GM18870 (cell line): ENCODE measurements around the gene JSRP1.
A peak's percentile ranks its signal among the peaks of the same experiment; 100 is the strongest.

Experiments
- ATAC-seq: cut with Tn5 transposase; IDR thresholded peaks from one replicate; pipeline ENCODE4 v1.9.1; 2021; ENCODE audit warnings: moderate library complexity; ENCODE audit not compliant: unreplicated experiment

JSRP1 gene

DNA sequence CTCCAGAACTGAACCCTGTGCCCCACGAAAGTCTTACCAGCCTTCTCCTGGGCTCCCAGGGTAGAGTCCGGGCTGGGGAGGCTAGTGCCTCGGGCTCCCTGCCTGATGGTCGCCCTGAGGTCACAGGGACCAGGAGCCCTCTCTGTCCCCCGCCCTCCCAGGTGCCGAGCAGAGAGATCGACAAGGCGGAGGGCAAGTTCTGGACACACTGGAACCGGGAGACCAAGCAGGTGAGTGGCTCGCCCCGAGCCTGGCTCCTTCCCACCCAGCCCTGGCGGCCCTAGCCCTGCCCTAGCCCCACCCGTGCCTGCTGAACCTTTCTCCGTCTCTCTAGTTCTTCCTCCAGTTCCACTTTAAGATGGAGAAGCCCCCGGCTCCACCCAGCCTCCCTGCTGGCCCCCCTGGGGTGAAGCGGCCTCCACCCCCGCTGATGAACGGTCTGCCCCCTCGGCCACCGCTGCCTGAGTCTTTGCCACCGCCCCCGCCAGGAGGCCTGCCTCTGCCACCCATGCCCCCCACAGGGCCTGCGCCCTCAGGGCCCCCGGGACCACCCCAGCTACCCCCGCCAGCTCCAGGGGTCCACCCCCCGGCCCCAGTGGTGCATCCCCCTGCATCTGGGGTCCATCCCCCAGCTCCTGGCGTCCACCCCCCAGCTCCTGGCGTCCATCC is 8.7 kb downstream of the JSRP1 start:
- ATAC-seq = no peak

DNA sequence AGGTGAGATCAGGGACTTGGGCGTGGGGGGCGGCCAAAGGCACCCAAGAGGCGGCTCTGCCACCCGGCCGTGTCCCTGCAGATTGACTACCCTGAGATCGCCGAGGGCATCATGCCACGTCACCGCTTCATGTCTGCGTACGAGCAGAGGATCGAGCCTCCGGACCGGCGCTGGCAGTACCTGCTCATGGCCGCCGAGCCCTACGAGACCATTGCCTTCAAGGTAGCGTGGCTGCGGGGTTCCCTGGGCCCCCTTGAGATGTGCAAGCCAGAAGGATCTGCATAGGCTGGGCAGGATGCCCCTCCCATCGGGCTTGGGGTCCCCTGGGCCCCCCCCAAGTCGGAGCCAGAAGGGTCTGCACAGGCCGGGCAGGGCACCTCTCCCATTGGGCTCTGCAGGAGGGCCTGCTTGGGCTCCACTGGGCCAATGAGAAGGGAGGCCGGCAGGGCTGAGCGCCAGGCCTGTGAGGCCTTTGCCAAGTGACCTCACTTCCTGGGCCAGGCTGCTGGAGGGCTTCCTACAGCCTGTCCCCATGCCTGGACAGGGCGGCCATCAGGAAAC is 9.3 kb downstream of the JSRP1 start:
- ATAC-seq = no peak

DNA sequence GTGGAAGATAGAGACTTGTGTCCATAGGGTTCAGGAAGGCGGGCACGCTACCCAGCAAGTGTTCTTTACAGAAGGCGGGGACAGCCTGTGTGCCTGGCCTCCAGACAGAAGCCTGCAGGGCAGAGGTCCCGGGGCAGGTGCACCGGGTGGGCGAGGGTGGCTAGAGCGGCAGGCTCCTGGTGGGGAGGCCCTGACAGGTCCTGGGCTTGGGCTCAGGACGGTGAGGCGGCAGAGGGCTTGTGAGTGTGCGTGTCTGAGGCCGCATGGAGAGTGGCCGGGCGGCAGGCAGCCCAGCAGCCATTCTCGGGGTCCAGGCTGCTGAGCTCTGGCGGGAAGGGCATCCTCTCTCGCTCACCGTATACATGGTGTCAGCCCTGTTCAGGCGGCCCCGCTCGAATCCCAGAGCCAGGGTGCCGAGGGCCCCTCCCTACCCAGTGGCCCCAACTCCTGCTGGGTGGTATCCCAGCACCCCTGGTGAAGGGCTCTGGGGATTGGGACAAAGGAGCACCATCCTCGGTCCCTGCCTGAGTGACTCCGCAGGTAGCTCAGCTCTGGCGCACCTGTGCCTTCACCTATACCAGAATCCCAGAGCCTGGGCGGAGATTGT is 10.1 kb downstream of the JSRP1 start:
- no peak for ATAC-seq

DNA sequence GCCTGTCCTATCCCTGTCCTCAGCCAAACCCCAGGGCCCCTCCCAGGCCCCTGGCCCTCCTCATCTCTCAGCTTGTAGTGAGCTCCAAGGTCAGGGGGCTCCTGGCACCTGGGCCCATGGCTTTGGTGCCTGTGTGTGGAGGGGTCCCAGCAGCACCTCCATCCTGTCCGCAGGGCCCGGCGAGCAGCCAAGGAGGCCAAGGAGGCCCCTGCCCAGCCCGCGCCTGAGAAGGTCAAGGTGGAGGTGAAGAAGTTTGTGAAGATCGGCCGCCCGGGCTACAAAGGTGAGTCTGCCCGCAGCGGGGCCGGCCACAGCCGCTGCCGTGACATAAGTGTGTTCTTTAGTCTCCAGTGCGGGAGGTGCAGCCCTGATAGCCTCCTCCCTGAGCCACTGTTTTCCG is 10.9 kb downstream of the JSRP1 start:
- ATAC-seq = no peak

DNA sequence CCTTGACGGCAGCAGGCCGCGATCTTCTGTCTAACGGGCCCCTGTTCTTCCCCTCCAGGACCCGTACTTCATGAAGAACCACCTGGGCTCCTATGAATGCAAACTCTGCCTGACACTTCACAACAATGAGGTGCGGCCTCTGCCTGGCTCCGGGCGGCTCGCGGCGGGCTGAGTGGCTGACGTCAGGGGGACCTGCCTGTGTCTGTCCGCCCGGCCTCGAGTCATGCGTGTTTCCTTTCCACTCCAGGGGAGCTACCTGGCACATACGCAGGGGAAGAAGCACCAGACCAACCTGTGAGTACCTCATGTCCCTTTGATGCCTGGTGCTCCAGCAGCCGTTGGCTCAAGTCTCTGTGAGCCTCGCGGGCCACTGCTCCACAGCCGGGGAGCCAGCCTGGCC is 11.7 kb downstream of the JSRP1 start:
- no peak for ATAC-seq

DNA sequence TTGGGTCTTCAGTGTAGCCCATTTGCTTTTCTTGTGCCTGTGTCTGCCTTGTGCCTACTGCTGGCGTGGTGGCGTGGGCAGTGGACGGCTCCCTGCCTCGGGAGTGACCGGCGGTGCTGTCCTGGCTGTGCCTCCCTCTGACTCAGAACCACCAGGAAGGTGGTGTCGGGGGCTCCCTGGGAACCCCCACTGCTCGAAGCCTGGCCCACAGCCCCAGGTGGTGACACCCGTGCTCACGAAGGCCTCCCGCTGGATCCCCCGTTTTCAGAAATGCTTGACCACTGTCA is 12.1 kb downstream of the JSRP1 start:
- ATAC-seq = no peak

DNA sequence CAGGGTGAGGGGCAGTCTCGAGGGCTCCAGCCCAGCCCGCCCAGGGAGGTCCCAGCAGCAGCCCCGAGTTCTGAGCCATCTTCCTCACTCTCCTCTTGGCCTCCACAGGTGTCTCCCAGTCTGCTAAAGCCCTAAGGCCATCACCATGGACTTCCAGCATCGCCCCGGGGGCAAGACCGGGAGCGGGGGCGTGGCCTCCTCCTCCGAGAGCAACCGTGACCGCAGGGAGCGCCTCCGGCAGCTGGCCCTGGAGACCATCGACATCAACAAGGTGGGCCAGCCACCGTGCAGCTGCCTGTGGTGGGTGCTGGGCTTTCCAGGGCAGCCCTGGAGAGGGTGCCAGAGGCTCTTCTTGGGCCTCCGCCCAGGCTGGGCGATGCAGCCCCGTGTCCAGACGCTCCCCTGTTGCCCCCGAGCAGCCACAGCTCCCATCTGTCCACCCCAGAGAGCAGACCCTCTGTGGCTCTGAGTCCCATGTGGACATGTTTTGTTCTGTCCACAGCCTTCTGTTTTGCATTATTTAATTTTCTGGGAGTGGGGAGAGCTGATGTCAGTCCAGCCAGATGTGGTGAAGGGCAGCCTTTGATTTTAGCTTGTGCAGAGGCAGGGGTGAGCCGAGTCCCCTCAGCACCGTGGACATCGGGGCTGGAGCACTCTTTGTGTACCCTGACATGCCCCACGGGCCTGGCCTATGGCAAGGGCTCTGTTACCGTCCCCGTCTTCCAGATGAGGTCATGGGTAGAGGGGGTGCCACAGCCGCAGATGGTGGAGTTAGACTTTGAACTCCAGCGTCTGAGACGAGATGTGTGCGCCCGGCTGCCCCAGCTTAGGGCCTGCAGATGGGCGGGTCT is 12.7 kb downstream of the JSRP1 start:
- ATAC-seq = no peak

DNA sequence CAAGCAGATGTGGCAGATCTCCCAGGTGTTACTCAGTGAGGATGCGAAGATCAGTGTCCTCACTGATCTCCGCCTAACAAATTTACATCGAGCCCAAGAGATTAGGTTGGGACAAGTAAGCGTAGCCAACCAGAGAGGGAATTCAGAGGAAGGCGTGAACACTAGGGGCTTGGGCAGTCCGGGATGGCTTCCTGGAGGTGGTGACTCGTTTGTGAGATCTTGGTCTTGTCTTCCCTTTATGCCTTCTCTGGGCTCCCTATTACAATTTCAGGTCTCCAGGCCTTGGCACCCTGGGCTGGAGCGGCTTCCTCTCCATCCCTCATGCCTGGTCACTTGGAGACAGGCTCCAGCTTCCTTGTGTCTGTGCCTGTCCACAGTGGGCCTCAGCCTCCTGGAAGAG is 13.4 kb downstream of the JSRP1 start:
- ATAC-seq = no peak

DNA sequence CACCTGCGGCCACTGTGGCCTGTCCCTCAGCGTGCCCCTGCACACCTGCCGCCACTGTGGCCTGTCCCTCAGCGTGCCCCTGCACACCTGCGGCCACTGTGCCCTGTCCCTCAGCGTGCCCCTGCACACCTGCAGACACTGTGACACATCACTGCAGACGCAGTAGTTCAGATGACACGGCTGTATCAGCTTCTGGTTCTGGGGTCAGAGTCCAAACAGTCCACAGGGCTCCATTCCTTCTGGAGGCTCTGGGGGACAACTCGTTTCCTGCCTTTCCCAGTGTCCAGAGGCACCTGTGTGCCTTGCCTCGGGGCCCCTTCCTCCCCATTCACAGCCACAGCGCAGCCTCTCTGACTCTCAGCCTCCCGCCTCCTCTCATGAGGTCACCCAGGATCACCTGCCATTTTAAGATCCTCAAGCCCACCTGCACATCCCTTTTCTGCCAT is 14.1 kb downstream of the JSRP1 start:
- no peak for ATAC-seq

DNA sequence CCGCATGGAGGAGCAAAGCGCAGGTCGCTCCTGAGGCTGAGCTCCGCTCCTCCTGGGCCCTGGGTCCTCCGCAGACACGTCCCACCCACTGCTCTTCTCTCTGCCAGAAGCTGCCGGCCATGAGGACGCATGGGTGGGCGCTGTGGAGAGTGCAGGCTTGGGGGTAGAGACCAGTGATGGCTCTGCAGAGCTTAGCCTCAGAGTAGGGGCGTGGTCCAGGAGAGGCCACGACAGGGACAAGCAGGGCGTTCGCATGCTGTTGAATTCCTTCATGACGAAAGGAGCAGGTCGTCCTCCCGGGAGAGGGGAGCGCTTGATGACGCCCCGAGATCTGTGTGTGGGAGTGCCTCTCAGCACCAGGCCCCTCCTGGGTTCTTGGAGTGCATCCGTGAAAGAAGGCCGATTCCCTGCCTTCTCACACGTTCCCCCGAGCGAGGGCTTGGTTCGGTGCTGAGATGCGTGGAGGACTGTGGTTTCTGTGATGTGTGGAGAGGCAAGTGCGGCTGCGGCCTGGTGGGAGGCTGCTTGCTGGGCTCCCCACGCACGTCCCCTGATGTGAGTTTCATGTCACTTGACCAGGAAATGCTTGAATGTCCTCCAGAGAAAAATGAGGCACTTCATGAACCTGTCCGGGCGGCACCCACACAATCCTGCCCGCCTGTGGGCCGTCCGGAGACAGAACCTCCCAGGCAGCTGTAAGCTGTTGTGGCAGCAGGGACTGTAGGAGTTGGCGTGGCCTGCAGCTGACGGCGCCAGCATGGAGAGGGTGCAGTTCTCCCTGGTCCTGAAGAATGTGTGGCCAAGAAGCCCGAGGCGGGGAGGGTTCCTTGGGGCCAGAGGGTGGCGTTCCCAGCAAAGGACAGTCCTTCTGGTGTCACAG is 15.1 kb downstream of the JSRP1 start:
- ATAC-seq = no peak

DNA sequence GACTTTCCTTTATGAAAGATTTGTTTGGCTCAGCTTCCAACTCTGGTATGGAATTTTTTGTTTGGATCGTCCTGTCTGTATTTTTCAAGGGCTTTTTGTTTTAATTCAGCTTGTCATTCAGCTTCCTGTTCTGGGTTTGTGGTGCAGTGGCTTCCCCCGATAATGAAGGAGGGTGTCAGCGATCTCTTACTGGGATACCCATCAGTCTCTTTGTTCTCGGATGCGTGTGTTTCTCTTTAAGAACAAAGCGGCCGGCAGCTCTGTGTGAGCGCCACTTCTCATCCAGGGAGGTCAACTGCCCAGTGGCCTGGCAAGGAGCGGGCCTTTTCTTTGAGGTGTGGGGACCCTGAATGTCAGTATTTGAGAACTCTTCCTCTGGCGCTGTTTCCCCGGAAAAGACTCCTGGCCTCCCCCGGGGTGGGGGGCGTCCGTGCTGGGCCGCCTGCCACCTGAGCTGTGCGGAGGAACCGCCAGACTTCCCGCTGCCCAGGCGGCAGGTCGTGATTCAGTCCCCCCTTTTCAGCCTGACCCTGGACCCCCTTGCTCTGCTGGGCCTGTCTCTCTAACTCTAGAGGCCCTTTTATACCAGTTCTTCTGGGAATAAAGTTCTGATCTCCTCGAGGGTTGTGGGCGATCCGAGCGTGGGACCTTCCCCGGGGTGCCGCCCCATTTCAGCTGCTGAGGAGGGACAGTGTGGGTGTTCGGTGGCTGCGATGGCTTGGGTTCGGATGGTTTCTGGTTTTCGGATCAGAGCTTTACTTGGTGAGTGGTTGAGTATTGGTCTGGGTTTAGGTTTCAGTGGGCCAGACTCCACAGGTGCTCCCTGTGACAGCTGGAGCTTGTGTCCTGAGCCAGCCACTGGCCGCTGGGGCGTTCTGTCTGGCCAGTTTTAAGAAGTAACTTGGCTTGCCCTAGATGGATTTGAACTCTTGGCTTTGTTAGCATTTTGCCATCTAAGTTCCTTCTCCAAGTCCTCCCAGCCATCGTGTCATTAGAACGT is 16.1 kb downstream of the JSRP1 start:
- ATAC-seq = no peak

DNA sequence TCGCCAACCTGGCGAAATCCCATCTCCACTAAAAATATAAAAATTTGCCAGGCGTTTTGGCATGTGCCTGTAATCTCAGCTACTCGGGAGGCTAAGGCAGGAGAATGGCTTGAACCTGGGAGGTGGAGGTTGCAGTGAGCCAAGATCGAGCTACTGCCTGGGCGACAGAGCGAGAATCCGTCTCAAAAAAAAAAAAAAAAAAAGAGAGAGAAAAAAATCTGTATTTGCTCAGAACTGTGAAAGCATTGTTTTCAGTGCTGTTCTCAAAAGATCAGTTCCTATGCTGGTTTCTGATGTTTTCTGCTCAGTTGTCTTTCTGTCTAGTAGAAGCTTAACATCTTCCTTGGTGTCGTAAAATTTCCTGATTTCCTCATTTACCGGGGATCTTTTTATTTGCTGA is 17.0 kb downstream of the JSRP1 start:
- ATAC-seq = no peak

DNA sequence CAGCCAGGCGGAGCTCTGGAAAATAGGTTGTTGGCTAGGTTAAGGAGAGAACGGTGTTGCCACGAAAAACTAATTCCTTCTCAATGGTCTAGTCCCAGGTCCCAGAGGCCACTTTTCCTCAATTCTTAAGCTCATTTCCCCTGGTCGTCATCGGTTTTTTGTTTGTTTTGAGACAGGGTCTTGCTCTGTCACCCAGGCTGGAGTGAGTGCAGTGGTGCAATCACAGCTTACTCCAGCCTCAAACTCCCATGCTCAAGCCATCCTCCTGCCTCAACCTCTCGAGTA is 18.4 kb downstream of the JSRP1 start:
- no peak for ATAC-seq

DNA sequence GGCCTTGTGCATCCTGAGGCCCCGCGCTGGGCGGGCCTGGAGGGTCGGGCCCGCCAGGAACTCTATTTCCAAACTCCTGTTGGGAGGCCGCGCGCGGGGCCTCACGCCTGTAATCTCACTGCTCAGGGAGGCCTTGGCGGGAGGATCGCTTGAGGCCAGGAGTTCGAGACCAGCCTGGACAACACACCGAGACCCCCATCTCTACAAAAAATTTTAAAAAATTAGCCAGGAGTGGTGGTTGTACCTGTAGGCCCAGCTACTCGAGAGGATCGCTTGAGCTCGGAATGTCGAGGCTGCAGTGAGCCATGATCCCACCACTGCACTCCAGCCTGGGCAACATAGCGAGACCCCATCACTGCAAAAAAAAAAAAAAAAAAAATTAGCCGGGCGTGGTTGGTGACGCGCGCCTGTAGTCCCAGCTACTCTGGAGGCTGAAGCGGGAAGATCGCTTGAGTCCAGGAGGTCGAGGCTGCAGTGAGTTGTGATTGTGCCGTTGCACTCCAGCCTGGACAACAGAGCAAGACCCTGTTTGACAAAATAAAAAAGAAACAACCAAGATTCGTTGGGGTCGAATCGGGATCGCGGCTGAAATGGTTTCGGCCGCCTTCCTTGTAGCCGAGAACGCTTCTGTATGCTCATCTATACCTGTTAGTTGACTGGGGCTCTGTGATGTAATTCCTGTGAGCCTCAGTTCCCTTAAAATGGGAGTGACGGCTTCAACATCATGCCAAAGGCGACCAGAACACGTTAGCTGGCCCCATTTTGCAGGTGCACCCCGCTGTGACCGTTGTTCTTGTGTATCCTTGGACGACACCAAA is 19.0 kb downstream of the JSRP1 start:
- no peak for ATAC-seq

DNA sequence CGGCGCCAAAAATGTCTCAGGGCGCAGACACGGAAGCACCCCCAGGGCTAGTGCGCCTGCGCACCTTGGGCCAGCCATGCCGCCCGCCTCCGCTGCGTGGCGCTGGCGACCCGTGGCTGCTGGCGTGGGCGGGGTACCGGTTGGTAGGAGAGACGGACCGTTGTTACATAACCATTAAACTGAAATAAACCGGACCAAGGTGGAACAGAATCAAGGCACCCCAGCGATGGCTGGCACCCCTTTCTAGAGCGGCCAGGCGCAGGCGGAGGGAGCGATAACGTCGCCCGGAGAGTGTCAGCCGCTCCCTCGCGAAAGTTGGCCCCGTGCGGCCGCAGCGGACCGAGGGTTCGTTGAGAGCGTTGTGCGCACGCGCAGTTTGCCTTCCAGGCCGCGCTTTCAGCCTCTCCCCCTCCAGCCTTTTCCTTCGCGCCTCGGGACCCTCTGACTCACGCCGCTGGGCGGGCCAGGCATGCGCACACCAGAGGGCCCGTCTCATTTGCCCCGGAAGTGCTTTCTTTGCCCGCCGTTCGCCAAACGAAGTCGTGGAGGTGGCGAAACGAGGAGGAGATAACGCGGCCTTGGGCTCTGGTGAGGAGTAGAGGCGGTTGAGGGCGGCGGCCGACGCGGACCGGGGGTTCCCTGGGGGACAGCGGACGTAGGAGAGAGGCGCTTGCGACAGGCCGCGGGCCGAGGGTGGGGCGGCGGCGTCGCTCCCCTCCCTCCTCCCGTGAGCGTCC is 19.7 kb downstream of the JSRP1 start, which contains the start of the genes PLEKHJ1 and SF3A2:
PLEKHJ1 (minus strand) TSS at position 16 of the 737 bp plus-strand sequence. CDS start 81 bp downstream, outside the sequence.
SF3A2 (plus strand) TSS at position 511 of the 737 bp plus-strand sequence. CDS start 6,595 bp downstream, outside the sequence.
- peak; percentile 73 for ATAC-seq

DNA sequence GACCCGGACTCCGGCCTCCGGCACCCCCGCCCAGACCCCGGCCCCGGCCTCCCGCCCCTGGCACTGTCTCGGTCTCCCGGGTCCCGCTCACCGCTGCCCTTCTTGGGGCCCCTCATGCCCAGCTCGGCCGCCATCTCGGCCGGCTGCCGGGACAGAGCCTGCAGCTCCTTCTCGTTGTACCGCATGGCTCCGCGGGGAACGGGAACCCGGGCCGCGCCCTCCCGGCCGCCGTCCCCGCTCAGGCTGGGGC is 20.2 kb downstream of the JSRP1 start:
- peak; percentile 22 for ATAC-seq

DNA sequence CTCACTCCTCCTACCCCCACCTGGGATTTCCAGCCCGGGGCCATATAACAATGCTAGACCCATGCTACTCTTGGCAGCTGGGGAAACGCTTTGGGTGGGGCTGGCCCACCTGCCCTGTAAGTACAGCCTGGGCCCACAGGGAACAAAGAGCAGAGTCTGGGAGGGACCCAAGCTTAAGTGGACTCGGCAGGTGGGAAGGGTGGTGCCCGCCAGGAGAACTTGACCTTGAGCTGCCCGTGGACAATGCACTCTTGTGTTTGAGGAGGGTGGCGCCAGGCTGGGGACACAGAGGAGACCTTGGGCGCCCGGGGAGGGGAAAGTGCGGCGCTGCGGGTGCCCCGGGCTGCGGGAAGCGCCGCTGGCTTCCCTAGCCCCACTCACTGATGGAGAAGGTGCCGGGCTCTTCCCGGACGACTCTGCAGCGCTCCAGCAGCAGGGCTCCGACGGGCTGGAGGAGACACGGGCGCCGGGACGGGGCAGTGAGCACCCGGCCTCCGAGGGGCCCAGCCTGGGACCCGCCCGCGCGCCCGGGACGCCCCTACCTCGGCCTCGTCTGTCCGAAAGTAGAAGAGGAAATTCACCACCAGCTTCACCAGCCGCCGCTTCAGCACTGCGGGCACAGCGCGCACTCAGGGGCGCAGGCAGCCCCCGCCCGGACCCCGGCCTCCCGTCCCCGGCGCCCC is 20.7 kb downstream of the JSRP1 start:
- ATAC-seq = peak; percentile 2

DNA sequence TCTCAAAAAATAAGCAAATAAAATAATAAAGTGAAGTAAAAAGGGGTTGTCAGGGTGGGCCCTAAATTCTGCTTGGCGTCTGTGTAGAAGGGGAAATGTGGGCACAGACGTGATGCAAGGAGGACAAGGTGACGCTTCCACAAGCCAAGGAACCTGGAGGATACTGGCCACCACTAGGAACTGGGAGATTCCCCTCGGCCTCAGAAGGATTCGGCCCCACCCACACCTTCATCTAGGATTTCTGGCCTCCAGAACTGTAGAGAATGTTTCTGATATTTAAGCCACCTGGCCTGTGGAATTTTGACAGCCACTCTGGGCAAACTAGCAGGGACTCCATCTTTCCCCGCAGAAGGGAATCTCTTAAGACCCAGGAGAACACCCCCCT is 21.2 kb downstream of the JSRP1 start:
- ATAC-seq = no peak
